Measurements from ENCODE around the gene SPIN2A.
"Not testable (repeated sequence)": the region's sequence is repeated elsewhere in the genome, so short reads cannot be mapped to it uniquely, and the experiment has no call there.

SPIN2A gene

GRCh38 chrX:57133706-57134105, 3.5 kb downstream of the SPIN2A start:
- WGBS: 100% methylated on average over 1 of the region's 4 CpGs
- Histone ChIP-seq H2BK120ac (ENCODE audit: low read depth, low read length) (no peak overlapping the region), H3K9ac (ENCODE audit: low read length) (no peak overlapping the region), H3K18ac (ENCODE audit: low read depth in 1 of 2, low read length in 2 of 2) (no peak overlapping the region), H2AK5ac (ENCODE audit: low read length, severe bottlenecking) (no peak overlapping the region), H2BK15ac (ENCODE audit: low read depth, poor library complexity, severe bottlenecking) (no peak overlapping the region), H2BK12ac (ENCODE audit: low read length in 2 of 2) (no peak overlapping the region), H4K91ac (ENCODE audit: low read length) (no peak overlapping the region), H3K23ac (ENCODE audit: low read length in 2 of 2) (no peak overlapping the region), H3K79me1 (replicated peaks; ENCODE audit: low read length, poor library complexity, severe bottlenecking) (no peaks in the 10 kb centered on the region), H2AFZ (ENCODE audit: low read depth, low read length) (no peak overlapping the region), H4K8ac (ENCODE audit: low read length) (no peak overlapping the region), H3K4me3 (ENCODE audit: insufficient read depth in 1 of 2, low read depth in 1 of 2, low read length in 2 of 2) (no peak overlapping the region), H3K27ac (ENCODE audit: low read length, poor library complexity, severe bottlenecking) (no peak overlapping the region), H3K36me3 (ENCODE audit: control insufficient read depth in 1 of 2, insufficient read depth in 2 of 2, low read depth in 1 of 2, low read length in 2 of 2) (no peaks in the 10 kb centered on the region), H3K14ac (ENCODE audit: low read length in 2 of 2) (no peak overlapping the region), H3K4ac (ENCODE audit: low read depth in 1 of 2, low read length in 2 of 2) (no peak overlapping the region), H2BK5ac (ENCODE audit: low read depth, low read length, poor library complexity, severe bottlenecking) (no peak overlapping the region), H3K27me3 (ENCODE audit: control insufficient read depth in 1 of 2, insufficient read depth in 1 of 2, low read length in 2 of 2) (no peaks in the 10 kb centered on the region), H3K4me2 (ENCODE audit: low read length, poor library complexity, severe bottlenecking) (no peak overlapping the region), H3K9me3 (ENCODE audit: control insufficient read depth, low read length) (no peaks in the 10 kb centered on the region), H3K4me1 (ENCODE audit: control insufficient read depth, insufficient read depth, low read depth, low read length) (peaks cover 5% of the 10 kb centered on the region)
- DNase-seq: no peak

GRCh38 chrX:57133284-57133683, 3.9 kb downstream of the SPIN2A start:
- H3K36me3 ChIP-seq (ENCODE audit: control insufficient read depth in 1 of 2, insufficient read depth in 2 of 2, low read depth in 1 of 2, low read length in 2 of 2); H3K9me3 ChIP-seq (ENCODE audit: control insufficient read depth, low read length); H2BK120ac ChIP-seq (ENCODE audit: low read depth, low read length); H2BK5ac ChIP-seq (ENCODE audit: low read depth, low read length, poor library complexity, severe bottlenecking); H2AK5ac ChIP-seq (ENCODE audit: low read length, severe bottlenecking); H3K79me1 ChIP-seq (replicated peaks; ENCODE audit: low read length, poor library complexity, severe bottlenecking); H3K18ac ChIP-seq (ENCODE audit: low read depth in 1 of 2, low read length in 2 of 2); H2AFZ ChIP-seq (ENCODE audit: low read depth, low read length); H3K14ac ChIP-seq (ENCODE audit: low read length in 2 of 2); H3K27ac ChIP-seq (ENCODE audit: low read length, poor library complexity, severe bottlenecking); DNase-seq; H2BK12ac ChIP-seq (ENCODE audit: low read length in 2 of 2); H3K23ac ChIP-seq (ENCODE audit: low read length in 2 of 2); H3K4ac ChIP-seq (ENCODE audit: low read depth in 1 of 2, low read length in 2 of 2); H3K4me1 ChIP-seq (ENCODE audit: control insufficient read depth, insufficient read depth, low read depth, low read length); H3K9ac ChIP-seq (ENCODE audit: low read length); H4K8ac ChIP-seq (ENCODE audit: low read length); H2BK15ac ChIP-seq (ENCODE audit: low read depth, poor library complexity, severe bottlenecking); H3K4me2 ChIP-seq (ENCODE audit: low read length, poor library complexity, severe bottlenecking); H3K27me3 ChIP-seq (ENCODE audit: control insufficient read depth in 1 of 2, insufficient read depth in 1 of 2, low read length in 2 of 2); H4K91ac ChIP-seq (ENCODE audit: low read length); H3K4me3 ChIP-seq (ENCODE audit: insufficient read depth in 1 of 2, low read depth in 1 of 2, low read length in 2 of 2): not testable (repeated sequence)
- 75% methylated on average over 1 of the region's 4 CpGs for WGBS

DNA sequence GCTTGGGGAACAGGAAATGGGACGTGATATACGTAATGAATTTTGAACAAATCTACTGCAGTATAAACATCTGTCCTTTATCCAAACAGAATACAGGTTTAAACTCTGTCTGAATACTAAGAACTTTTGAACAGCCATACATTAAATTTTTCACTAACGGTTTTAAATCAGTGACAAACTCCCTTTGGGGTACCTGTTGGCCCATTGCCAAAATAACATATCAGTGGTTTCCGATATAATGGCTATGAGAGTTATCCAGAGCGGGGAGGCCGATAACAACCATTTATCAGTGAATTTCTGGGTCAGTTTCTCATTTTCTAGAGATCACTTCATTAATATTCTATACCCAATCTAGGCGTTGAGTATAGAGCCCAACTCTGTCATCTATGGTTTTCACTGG, 5.2 kb downstream of the SPIN2A start:
- Histone ChIP-seq H2AFZ (ENCODE audit: low read depth, low read length) (no peak overlapping the region), H3K27me3 (ENCODE audit: control insufficient read depth in 1 of 2, insufficient read depth in 1 of 2, low read length in 2 of 2) (no peaks in the 10 kb centered on the region), H2BK15ac (ENCODE audit: low read depth, poor library complexity, severe bottlenecking) (no peak overlapping the region), H3K18ac (ENCODE audit: low read depth in 1 of 2, low read length in 2 of 2) (no peak overlapping the region), H3K23ac (ENCODE audit: low read length in 2 of 2) (no peak overlapping the region), H3K9me3 (ENCODE audit: control insufficient read depth, low read length) (no peaks in the 10 kb centered on the region), H3K4ac (ENCODE audit: low read depth in 1 of 2, low read length in 2 of 2) (no peak overlapping the region), H3K27ac (ENCODE audit: low read length, poor library complexity, severe bottlenecking) (no peak overlapping the region), H3K14ac (ENCODE audit: low read length in 2 of 2) (no peak overlapping the region), H2BK5ac (ENCODE audit: low read depth, low read length, poor library complexity, severe bottlenecking) (no peak overlapping the region), H2BK120ac (ENCODE audit: low read depth, low read length) (no peak overlapping the region), H4K91ac (ENCODE audit: low read length) (no peak overlapping the region), H3K36me3 (ENCODE audit: control insufficient read depth in 1 of 2, insufficient read depth in 2 of 2, low read depth in 1 of 2, low read length in 2 of 2) (peaks cover 0 to 2% of the 10 kb centered on the region in 2 experiments), H3K4me2 (ENCODE audit: low read length, poor library complexity, severe bottlenecking) (no peak overlapping the region), H3K4me1 (ENCODE audit: control insufficient read depth, insufficient read depth, low read depth, low read length) (peaks cover 2% of the 10 kb centered on the region), H4K8ac (ENCODE audit: low read length) (no peak overlapping the region), H2BK12ac (ENCODE audit: low read length in 2 of 2) (no peak overlapping the region), H3K4me3 (ENCODE audit: insufficient read depth in 1 of 2, low read depth in 1 of 2, low read length in 2 of 2) (no peak overlapping the region), H3K9ac (ENCODE audit: low read length) (no peak overlapping the region), H3K79me1 (replicated peaks; ENCODE audit: low read length, poor library complexity, severe bottlenecking) (no peaks in the 10 kb centered on the region), H2AK5ac (ENCODE audit: low read length, severe bottlenecking) (no peak overlapping the region)
- 96% methylated on average over 7 of the region's 7 CpGs for WGBS
- no peak for DNase-seq

DNA sequence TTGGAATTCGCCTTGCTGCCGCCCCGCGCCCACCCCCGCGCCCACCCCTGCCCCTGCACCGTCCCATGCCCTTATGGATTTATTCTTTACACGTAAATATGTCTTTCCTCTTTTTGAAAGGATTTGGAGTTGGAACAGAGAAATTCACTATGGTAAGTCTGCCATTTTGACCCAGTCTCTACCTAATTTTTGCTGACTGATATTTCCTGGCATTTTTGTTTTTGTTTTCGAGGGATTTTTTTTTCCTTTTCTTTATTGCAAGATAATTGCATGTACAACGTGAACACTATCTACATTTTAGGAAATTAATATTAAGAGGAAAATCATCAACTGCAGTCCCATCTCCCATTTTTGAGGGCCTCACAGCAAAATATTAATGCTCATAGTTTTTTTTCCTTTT, 15.4 kb downstream of the SPIN2A start:
- peak overlapping the region; percentile 87 for H3K9ac ChIP-seq (ENCODE audit: low read length)
- peaks cover 0 to 4% of the 10 kb centered on the region in 2 experiments for H3K27me3 ChIP-seq (ENCODE audit: control insufficient read depth in 1 of 2, insufficient read depth in 1 of 2, low read length in 2 of 2)
- H2BK15ac ChIP-seq (ENCODE audit: low read depth, poor library complexity, severe bottlenecking): no peak overlapping the region
- peaks cover 0 to 12% of the 10 kb centered on the region in 2 experiments for H3K36me3 ChIP-seq (ENCODE audit: control insufficient read depth in 1 of 2, insufficient read depth in 2 of 2, low read depth in 1 of 2, low read length in 2 of 2)
- peak overlapping the region in 1 of 2 experiments; percentile 62 for H3K18ac ChIP-seq (ENCODE audit: low read depth in 1 of 2, low read length in 2 of 2)
- no peak overlapping the region for H2BK12ac ChIP-seq (ENCODE audit: low read length in 2 of 2)
- no peak overlapping the region for H3K4ac ChIP-seq (ENCODE audit: low read depth in 1 of 2, low read length in 2 of 2)
- peaks cover 2% of the 10 kb centered on the region for H3K79me1 ChIP-seq (replicated peaks; ENCODE audit: low read length, poor library complexity, severe bottlenecking)
- peak overlapping the region; percentile 42 for H2AFZ ChIP-seq (ENCODE audit: low read depth, low read length)
- no peaks in the 10 kb centered on the region for H3K4me1 ChIP-seq (ENCODE audit: control insufficient read depth, insufficient read depth, low read depth, low read length)
- H4K8ac ChIP-seq (ENCODE audit: low read length): no peak overlapping the region
- H3K9me3 ChIP-seq (ENCODE audit: control insufficient read depth, low read length): no peaks in the 10 kb centered on the region
- H3K23ac ChIP-seq (ENCODE audit: low read length in 2 of 2): no peak overlapping the region
- H3K14ac ChIP-seq (ENCODE audit: low read length in 2 of 2): no peak overlapping the region
- no CpG with 5 or more reads among the region's 10 CpGs for WGBS
- H2BK120ac ChIP-seq (ENCODE audit: low read depth, low read length): no peak overlapping the region
- no peak for DNase-seq
- H4K91ac ChIP-seq (ENCODE audit: low read length): no peak overlapping the region
- H3K27ac ChIP-seq (ENCODE audit: low read length, poor library complexity, severe bottlenecking): no peak overlapping the region
- H3K4me2 ChIP-seq (ENCODE audit: low read length, poor library complexity, severe bottlenecking): no peak overlapping the region
- no peak overlapping the region for H2AK5ac ChIP-seq (ENCODE audit: low read length, severe bottlenecking)
- H3K4me3 ChIP-seq (ENCODE audit: insufficient read depth in 1 of 2, low read depth in 1 of 2, low read length in 2 of 2): peak overlapping the region; percentile 79 to 81
- no peak overlapping the region for H2BK5ac ChIP-seq (ENCODE audit: low read depth, low read length, poor library complexity, severe bottlenecking)
